Hepatocyte (in vitro differentiated cells): ENCODE data around the gene BSN. TPM values are rescaled to one million over a fixed set of nuclear protein-coding genes. Genes with fewer than 3 reads are reported as not detected.

Source experiments
- DNase-seq: peaks from one replicate; pipeline ENCODE4 v3.0.0-alpha.2; 2016; ENCODE audit warnings: low spot score
- H2AFZ ChIP-seq: fragments of 200-600 bp; sonication (generic); 2 replicates; pipeline ENCODE4 v1.6.0; 2016; ENCODE audit warnings: antibody characterized with exemption, mild to moderate bottlenecking
- H3K27ac ChIP-seq: fragments of 200-600 bp; sonication (generic); 2 replicates; pipeline ENCODE4 v1.5.1; 2016; ENCODE audit warnings: mild to moderate bottlenecking
- H3K27me3 ChIP-seq: fragments of 200-600 bp; sonication (generic); 2 replicates; pipeline ENCODE4 v1.6.1; 2016
- H3K36me3 ChIP-seq: fragments of 200-600 bp; sonication (generic); replicated peaks from 2 replicates; pipeline ENCODE4 v1.5.1; 2016; ENCODE audit warnings: low read depth; ENCODE audit not compliant: insufficient read depth
- H3K4me1 ChIP-seq: fragments of 200-600 bp; sonication (generic); 2 replicates; pipeline ENCODE4 v1.5.1; 2016; ENCODE audit warnings: mild to moderate bottlenecking, moderate library complexity; ENCODE audit not compliant: insufficient read depth
- H3K4me2 ChIP-seq: fragments of 200-600 bp; sonication (generic); 2 replicates; pipeline ENCODE4 v1.6.0; 2016
- H3K4me3 ChIP-seq: fragments of 200-600 bp; sonication (generic); 2 replicates; pipeline ENCODE4 v1.5.1; 2016; ENCODE audit warnings: mild to moderate bottlenecking
- H3K79me2 ChIP-seq: fragments of 200-600 bp; sonication (generic); 2 replicates; pipeline ENCODE4 v1.6.0; 2017; ENCODE audit warnings: mild to moderate bottlenecking
- H3K9me2 ChIP-seq: fragments of 200-600 bp; sonication (generic); replicated peaks from 2 replicates; pipeline ENCODE4 v1.6.0; 2017; ENCODE audit warnings: mild to moderate bottlenecking; ENCODE audit not compliant: insufficient read depth
- H3K9me3 ChIP-seq: fragments of 200-600 bp; sonication (generic); 2 replicates; pipeline ENCODE4 v1.5.1; 2016; ENCODE audit warnings: low read depth, mild to moderate bottlenecking
- H4K20me1 ChIP-seq: fragments of 200-600 bp; sonication (generic); 2 replicates; pipeline ENCODE4 v1.6.0; 2016; ENCODE audit warnings: mild to moderate bottlenecking; ENCODE audit not compliant: insufficient read depth, poor library complexity, severe bottlenecking
- CTCF ChIP-seq: fragments of 200-600 bp; sonication (generic); IDR thresholded peaks from 2 replicates; pipeline ENCODE4 v1.5.1; 2016; ENCODE audit warnings: antibody characterized with exemption, mild to moderate bottlenecking; ENCODE audit not compliant: poor library complexity
- EZH2 ChIP-seq: fragments of 200-600 bp; sonication (generic); IDR thresholded peaks from 2 replicates; pipeline ENCODE4 v1.6.1; 2016; ENCODE audit warnings: antibody characterized with exemption, mild to moderate bottlenecking, borderline replicate concordance
- EZH2phosphoT487 ChIP-seq: fragments of 200-600 bp; sonication (generic); IDR thresholded peaks from one replicate; pipeline ENCODE4 v1.6.1; 2018; ENCODE audit warnings: antibody characterized with exemption, mild to moderate bottlenecking, low read depth, moderate library complexity; ENCODE audit not compliant: unreplicated experiment, severe bottlenecking
- WGBS: methylation state at CpG from one replicate; pipeline ENCODE4 v1.1.6; 2016; ENCODE audit warnings: low lambda C conversion rate; ENCODE audit errors: missing lambda C conversion rate; 5-methylcytosine and 5-hydroxymethylcytosine counted together
- polyA plus RNA-seq: library from polyadenylated mRNA; unstranded; fragments of >200 nt; fragmentation: Nextera tagmentation; extraction: Ambion mirVana; gene quantifications from 2 replicates; pipeline ENCODE4 v1.2.1, GENCODE V29; 2016
- total RNA-seq: library from RNA; depleted of rRNA; stranded (reverse); fragments of >200 nt; gene quantifications from 2 replicates; pipeline ENCODE4 v1.2.3, GENCODE V29; 2014

BSN gene
- total and polyA plus RNA-seq, 2 experiments from 2014 or later: 0.37 to 0.44 TPM

- Histone ChIP-seq H4K20me1 (no peaks in the 10 kb centered on the region), H3K4me1 (no peaks in the 10 kb centered on the region), H3K27ac (no peak overlapping the region), H3K79me2 (no peaks in the 10 kb centered on the region), H3K27me3 (no peaks in the 10 kb centered on the region), H3K36me3 (no peaks in the 10 kb centered on the region), H3K9me3 (no peaks in the 10 kb centered on the region), H3K4me3 (no peak overlapping the region), H2AFZ (no peak overlapping the region), H3K9me2 (no peaks in the 10 kb centered on the region), H3K4me2 (no peak overlapping the region)
- 63% methylated on average over 2 of the region's 2 CpGs for WGBS
- TF ChIP-seq EZH2 (no peak), EZH2phosphoT487 (no peak), CTCF (no peak)
- DNase-seq: no peak
Observed at GRCh38 chr3:49593041-49593440, 38.8 kb downstream of the BSN start.

DNA sequence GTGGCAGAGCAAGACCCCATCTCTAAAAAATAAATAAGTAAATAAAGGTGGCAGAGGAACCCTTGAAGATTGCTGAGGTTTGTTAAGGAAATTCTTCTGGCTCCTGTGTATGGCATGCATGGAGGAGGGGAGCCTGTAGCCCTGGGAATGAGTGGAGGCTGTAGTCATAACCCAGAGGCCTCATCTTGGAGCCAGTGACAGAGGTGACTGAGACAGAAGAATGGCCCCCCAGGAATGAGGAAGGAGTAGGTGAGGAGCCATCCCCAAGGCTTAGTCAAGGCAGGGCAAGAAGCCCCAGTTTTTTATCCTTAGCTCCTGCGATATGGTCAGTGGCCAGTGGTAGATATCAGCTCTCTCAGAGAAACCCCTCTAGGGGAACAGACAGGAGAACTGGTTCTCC, 46.5 kb downstream of the BSN start:
- no peak overlapping the region for H3K27ac ChIP-seq
- no peak overlapping the region for H3K4me3 ChIP-seq
- no peak overlapping the region for H2AFZ ChIP-seq
- H3K27me3 ChIP-seq: no peaks in the 10 kb centered on the region
- H3K79me2 ChIP-seq: no peaks in the 10 kb centered on the region
- WGBS: 100% methylated on average over 1 of the region's 1 CpG
- no peaks in the 10 kb centered on the region for H3K36me3 ChIP-seq
- no peak overlapping the region for H3K4me2 ChIP-seq
- H3K4me1 ChIP-seq: no peaks in the 10 kb centered on the region
- H3K9me3 ChIP-seq: no peaks in the 10 kb centered on the region
- no peaks in the 10 kb centered on the region for H4K20me1 ChIP-seq
- no peaks in the 10 kb centered on the region for H3K9me2 ChIP-seq
- TF ChIP-seq CTCF (no peak), EZH2 (no peak), EZH2phosphoT487 (no peak)
- DNase-seq: no peak

DNA sequence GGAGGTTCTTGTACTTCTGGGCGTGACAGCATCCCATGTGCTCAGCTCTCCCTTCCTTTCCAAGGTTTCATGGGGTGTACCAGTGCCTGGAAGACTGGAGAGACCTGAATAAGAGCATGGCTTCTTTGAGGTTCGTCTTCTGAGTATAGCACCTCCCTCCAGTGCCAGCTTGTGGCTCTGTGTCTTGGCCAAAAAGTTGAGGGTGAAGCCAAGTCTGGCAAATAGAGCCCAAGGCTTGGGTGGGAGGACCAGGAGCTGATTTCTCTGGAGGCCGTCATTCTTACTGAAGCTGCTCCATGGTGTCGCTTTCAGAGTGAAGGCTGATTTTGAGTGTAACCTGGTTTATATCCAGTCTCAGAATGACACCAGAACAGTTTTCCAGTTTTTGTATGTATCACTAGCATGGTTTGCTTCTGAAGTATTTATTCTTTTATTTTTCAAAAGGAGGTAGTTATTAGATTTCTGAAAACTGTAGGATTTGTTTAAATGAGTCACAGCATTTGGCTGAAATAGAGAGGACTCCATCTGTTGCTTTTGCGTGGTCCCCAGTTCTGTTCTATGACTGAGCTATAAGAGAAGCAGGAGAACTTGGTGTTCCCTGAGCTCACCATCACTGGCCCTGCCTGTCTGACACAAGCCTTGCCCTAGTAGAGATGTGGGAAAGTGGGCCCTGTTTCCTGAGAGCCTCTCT, 47.2 kb downstream of the BSN start:
- DNase-seq: no peak
- no peaks in the 10 kb centered on the region for H4K20me1 ChIP-seq
- H3K27ac ChIP-seq: no peak overlapping the region
- no peaks in the 10 kb centered on the region for H3K27me3 ChIP-seq
- 92% methylated on average over 5 of the region's 5 CpGs for WGBS
- H3K36me3 ChIP-seq: no peaks in the 10 kb centered on the region
- H3K4me3 ChIP-seq: no peak overlapping the region
- H3K79me2 ChIP-seq: no peaks in the 10 kb centered on the region
- no peaks in the 10 kb centered on the region for H3K9me2 ChIP-seq
- no peak for TF ChIP-seq EZH2
- no peak for TF ChIP-seq EZH2phosphoT487
- TF ChIP-seq CTCF: no peak
- H3K4me1 ChIP-seq: no peaks in the 10 kb centered on the region
- H3K4me2 ChIP-seq: no peak overlapping the region
- no peaks in the 10 kb centered on the region for H3K9me3 ChIP-seq
- H2AFZ ChIP-seq: no peak overlapping the region
